Retinal pigment epithelial cell (primary cell): ENCODE measurements around the gene CELA1.
"Not testable (repeated sequence)": the region's sequence is repeated elsewhere in the genome, so short reads cannot be mapped to it uniquely, and the experiment has no call there.

Experiments used
- DNase-seq: peaks from one replicate; pipeline ENCODE4 v3.0.0-alpha.2; 2010; ENCODE audit warnings: low read depth
- H3K4me3 ChIP-seq: 2 replicates; pipeline ENCODE4 v1.5.1; 2011; ENCODE audit warnings: mild to moderate bottlenecking, low read length, control low read depth, moderate library complexity
- CTCF ChIP-seq: conservative IDR thresholded peaks from 2 replicates; pipeline ENCODE4 v1.5.1; 2011; ENCODE audit warnings: low read depth, low read length, control low read depth, inconsistent platforms

Gene CELA1

GRCh38 chr12:51341251-51342007 lies 5.0 kb downstream of the CELA1 start:
- no peak for DNase-seq
- peak; percentile 100 for TF ChIP-seq CTCF
- peak overlapping the region; percentile 19 for H3K4me3 ChIP-seq

- TF ChIP-seq CTCF: no peak
- no peak overlapping the region for H3K4me3 ChIP-seq
- no peak for DNase-seq
Measured at GRCh38 chr12:51339750-51340149, 6.7 kb downstream of the CELA1 start.

GRCh38 chr12:51337336-51337735 lies 9.1 kb downstream of the CELA1 start:
- DNase-seq, H3K4me3 ChIP-seq: not testable (repeated sequence)

GRCh38 chr12:51335931-51336330 lies 10.5 kb downstream of the CELA1 start:
- TF ChIP-seq CTCF: no peak
- DNase-seq: no peak
- H3K4me3 ChIP-seq: no peak overlapping the region

GRCh38 chr12:51334764-51335163 lies 11.7 kb downstream of the CELA1 start:
- DNase-seq: no peak
- H3K4me3 ChIP-seq: no peak overlapping the region
- no peak for TF ChIP-seq CTCF

GRCh38 chr12:51333536-51333935 lies 12.9 kb downstream of the CELA1 start:
- no peak for DNase-seq
- H3K4me3 ChIP-seq: no peak overlapping the region
- no peak for TF ChIP-seq CTCF

- no peak for DNase-seq
- no peak for TF ChIP-seq CTCF
- H3K4me3 ChIP-seq: no peak overlapping the region
Measured at GRCh38 chr12:51330186-51330585, 16.3 kb downstream of the CELA1 start.
